ENCODE data around the gene KRTAP20-1.

- TF ChIP-seq POLR2A (IDR thresholded peaks at IDR 0.05; ENCODE audit: low read length) (no peak), GATA1 (IDR thresholded peaks at IDR 0.05; ENCODE audit: low read depth, low read length) (no peak)
These were observed 17.4 kb upstream of the KRTAP20-1 start, which contains the start of gene KRTAP6-2 for GRCh38 chr21:30598802-30599201.

All from erythroblast (primary cell).